ENCODE data around the gene MDM2.

GRCh38 chr12:68851592-68852306, 43.8 kb downstream of the MDM2 start:
- TF ChIP-seq CTCF (IDR thresholded peaks at IDR 0.05; ENCODE audit: low read length), result no peak
- TF ChIP-seq EZH2 (optimal IDR thresholded peaks at IDR 0.05; ENCODE audit: low read depth, low read length), result no peak
